ENCODE measurements around the gene TXNDC11.

TXNDC11 gene

GRCh38 chr16:11684231-11685025 is 58.2 kb downstream of the TXNDC11 start:
- H3K36me3 Mint-ChIP-seq (ENCODE audit: low read depth): peaks cover 57% of the 10 kb centered on the region
- no peaks in the 10 kb centered on the region for H3K9me3 Mint-ChIP-seq
- DNase-seq: no peak
- H3K27me3 Mint-ChIP-seq (ENCODE audit: low read depth, poor library complexity): no peaks in the 10 kb centered on the region
- peak overlapping the region; percentile 15 for H3K27ac Mint-ChIP-seq
- TF ChIP-seq CTCF (IDR thresholded peaks at IDR 0.05): no peak
- peaks cover 8% of the 10 kb centered on the region for H3K4me1 Mint-ChIP-seq
- H3K4me3 Mint-ChIP-seq: no peak overlapping the region

DNA sequence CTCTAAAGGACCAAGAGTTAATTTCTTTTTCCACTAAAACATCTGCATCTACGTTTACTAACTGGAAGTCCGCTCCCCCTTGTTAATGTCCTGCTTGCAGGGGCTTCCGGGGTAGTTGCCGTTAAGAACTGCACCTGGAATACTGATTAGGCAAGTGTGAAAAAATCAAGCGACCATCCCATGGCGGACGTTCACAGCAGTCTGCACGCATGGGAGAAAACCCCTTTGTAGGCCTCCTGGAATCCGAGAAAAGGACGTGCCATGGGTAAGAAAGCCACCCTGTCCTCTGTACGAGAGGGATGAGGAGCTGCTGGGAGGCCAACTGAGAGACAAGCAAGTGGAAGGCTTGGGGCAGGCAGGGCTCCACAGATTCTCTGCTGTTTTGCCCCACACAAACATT is 59.5 kb downstream of the TXNDC11 start:
- Mint-ChIP-seq H3K27ac (peak overlapping the region; percentile 90), H3K9me3 (no peaks in the 10 kb centered on the region), H3K27me3 (ENCODE audit: low read depth, poor library complexity) (no peaks in the 10 kb centered on the region), H3K36me3 (ENCODE audit: low read depth) (peaks cover 58% of the 10 kb centered on the region), H3K4me1 (peaks cover 12% of the 10 kb centered on the region), H3K4me3 (no peak overlapping the region)
- DNase-seq: no peak
- no peak for TF ChIP-seq CTCF (IDR thresholded peaks at IDR 0.05)

- no peak for DNase-seq
- Mint-ChIP-seq H3K36me3 (ENCODE audit: low read depth) (peaks cover 56% of the 10 kb centered on the region), H3K4me1 (peaks cover 17% of the 10 kb centered on the region), H3K4me3 (no peak overlapping the region), H3K27ac (peak overlapping the region; percentile 27), H3K9me3 (no peaks in the 10 kb centered on the region), H3K27me3 (ENCODE audit: low read depth, poor library complexity) (no peaks in the 10 kb centered on the region)
- no peak for TF ChIP-seq CTCF (IDR thresholded peaks at IDR 0.05)
Observed at GRCh38 chr16:11682655-11683096, 60.0 kb downstream of the TXNDC11 start.

DNA sequence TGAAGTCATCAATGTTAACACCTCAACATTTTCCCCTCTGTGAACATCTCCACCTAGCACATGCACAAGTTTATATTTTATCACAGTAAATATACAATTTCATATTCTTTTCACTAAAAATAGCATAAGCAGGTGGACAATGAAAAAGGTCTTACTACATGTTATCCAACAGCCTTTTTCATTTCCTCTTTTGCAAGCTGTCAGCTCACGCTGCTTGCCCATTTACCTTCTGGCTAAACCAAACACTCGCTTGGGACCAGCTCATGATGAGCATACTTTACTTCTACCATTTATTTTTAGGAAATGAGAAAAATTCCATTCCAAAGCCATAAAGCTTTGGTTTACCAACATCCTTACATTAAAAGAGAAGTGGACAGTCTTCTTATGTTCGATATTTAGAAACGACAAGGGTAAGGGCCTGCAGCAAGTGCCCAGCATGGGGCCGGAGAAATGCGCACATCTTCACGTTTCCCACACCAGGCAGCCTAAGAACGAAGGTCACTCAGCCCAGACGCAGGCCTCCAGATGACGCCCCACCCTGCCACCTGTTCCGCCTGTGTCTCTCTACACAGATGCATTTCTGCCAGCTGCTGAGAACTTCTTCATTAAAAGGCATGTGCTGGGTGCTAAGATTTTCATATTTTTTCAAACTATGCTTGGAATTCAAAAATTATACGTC is 60.5 kb downstream of the TXNDC11 start:
- TF ChIP-seq CTCF (IDR thresholded peaks at IDR 0.05): no peak
- H3K36me3 Mint-ChIP-seq (ENCODE audit: low read depth): peaks cover 57% of the 10 kb centered on the region
- no peak for DNase-seq
- H3K27me3 Mint-ChIP-seq (ENCODE audit: low read depth, poor library complexity): no peaks in the 10 kb centered on the region
- no peaks in the 10 kb centered on the region for H3K9me3 Mint-ChIP-seq
- H3K4me3 Mint-ChIP-seq: no peak overlapping the region
- H3K4me1 Mint-ChIP-seq: peaks cover 21% of the 10 kb centered on the region
- no peak overlapping the region for H3K27ac Mint-ChIP-seq

- DNase-seq: no peak
- H3K4me3 Mint-ChIP-seq: no peak overlapping the region
- peaks cover 22% of the 10 kb centered on the region for H3K4me1 Mint-ChIP-seq
- no peak overlapping the region for H3K27ac Mint-ChIP-seq
- TF ChIP-seq CTCF (IDR thresholded peaks at IDR 0.05): no peak
- no peaks in the 10 kb centered on the region for H3K9me3 Mint-ChIP-seq
- H3K36me3 Mint-ChIP-seq (ENCODE audit: low read depth): peaks cover 53% of the 10 kb centered on the region
- H3K27me3 Mint-ChIP-seq (ENCODE audit: low read depth, poor library complexity): no peaks in the 10 kb centered on the region
Observed at GRCh38 chr16:11681556-11681955, 61.1 kb downstream of the TXNDC11 start.

Data from nephron progenitor cell (in vitro differentiated cells).